Left lung (tissue), 10 donors: ENCODE measurements around the gene ASB10. TPM values are rescaled to one million over a fixed set of nuclear protein-coding genes. Genes with fewer than 3 reads are reported as not detected.
A peak's percentile ranks its signal among the peaks of the same experiment; 100 is the strongest.

Experiments used
- ATAC-seq: fragments of 200-7000 bp; cut with Tn5 transposase; one replicate; pipeline ENCODE4 v1.9.1; 2020; ENCODE audit warnings: moderate library complexity
- DNase-seq, 4 donors: peaks; one replicate each; pipeline ENCODE4 v3.0.0-alpha.2; 2013 to 2020
- H3K27ac ChIP-seq, 2 donors: fragments of 200-600 bp; sonication (generic) in 1 of 2; one replicate each; pipeline versions ENCODE4 v1.5.0 to v1.8.0; 2020 to 2021
- H3K27me3 ChIP-seq, 2 donors: fragments of 200-600 bp; sonication (generic) in 1 of 2; one replicate each; pipeline versions ENCODE4 v1.5.0 to v1.8.0; 2020 to 2021
- H3K36me3 ChIP-seq, 2 donors: fragments of 200-600 bp; sonication (generic) in 1 of 2; one replicate each; pipeline versions ENCODE4 v1.5.0 to v1.8.0; 2020 to 2021
- H3K4me1 ChIP-seq, 2 donors: fragments of 200-600 bp; one replicate each; pipeline ENCODE4 v1.8.0; 2021
- H3K4me3 ChIP-seq, 2 donors: fragments of 200-600 bp; sonication (generic) in 1 of 2; one replicate each; pipeline versions ENCODE4 v1.5.0 to v1.8.0; 2020 to 2021; ENCODE audit warnings: mild to moderate bottlenecking in 1 of 2
- H3K9me3 ChIP-seq, 2 donors: fragments of 200-600 bp; sonication (generic) in 1 of 2; one replicate each; pipeline versions ENCODE4 v1.5.0 to v1.8.0; 2020 to 2021
- CTCF ChIP-seq, 2 donors: fragments of 200-600 bp; sonication (generic) in 1 of 2; IDR thresholded peaks; one replicate each; pipeline versions ENCODE4 v1.5.0 to v1.8.0; 2021; ENCODE audit warnings: antibody characterized with exemption in 2 of 2
- intact Hi-C, 2 donors: fragments of 100-400 bp; cut with DNase I; formaldehyde crosslinking; loops; one replicate each; pipeline versions ENCODE4 v1.11.2 to v1.14.2; 2022
- polyA plus RNA-seq, 6 donors: library from polyadenylated mRNA; unstranded; fragments of 120-200 nt; gene quantifications; one replicate each; pipeline ENCODE4 v1.2.1, GENCODE V29; 2013; ENCODE audit not compliant: insufficient read length in 6 of 6
- total RNA-seq, 2 donors: library from RNA; stranded (reverse); fragmentation: NEBNext Ultra II Directional; extraction: Animal tissue kit (Norgen Biotek cat#: 25700); gene quantifications; one replicate each; pipeline ENCODE4 v1.2.1, GENCODE V29; 2021
- donor health status: DM: no; HTN: yes; CAD: no.
- donor health status: DM: no; HTN: no; CAD: no.

Gene ASB10
- total and polyA plus RNA-seq, 8 donors = not detected

GRCh38 chr7:151167197-151167961 lies 19.7 kb downstream of the ASB10 start, which contains the start of gene GBX1:
Gene GBX1 (minus strand): TSS chr7:151167694. CDS start chr7:151167548, 146 bp downstream.
- Histone ChIP-seq H3K27ac (no peak within 1 kb of the TSS), H3K36me3 (no peaks in the 10 kb centered on the region), H3K9me3 (no peaks in the 10 kb centered on the region), H3K27me3 (peaks cover 55 to 99% of the 10 kb centered on the region in 2 donors), H3K4me3 (peak within 1 kb of the TSS; percentile 31 to 33), H3K4me1 (peaks cover 11 to 19% of the 10 kb centered on the region in 2 donors)
- intact Hi-C loops = no loop called here
- ATAC-seq (peak; percentile 52), DNase-seq (peak in 2 of 4 donors; percentile 50 to 83)
- TF ChIP-seq CTCF (IDR thresholded peaks at IDR 0.05) = no peak

- Histone ChIP-seq H3K9me3 (no peaks in the 10 kb centered on the region), H3K36me3 (no peaks in the 10 kb centered on the region), H3K4me3 (peak overlapping the region; percentile 31 to 33), H3K27me3 (peaks cover 55 to 92% of the 10 kb centered on the region in 2 donors), H3K27ac (no peak overlapping the region), H3K4me1 (peaks cover 11 to 19% of the 10 kb centered on the region in 2 donors)
- DNase-seq (no peak), ATAC-seq (no peak)
- intact Hi-C loops = no loop called here
- no peak for TF ChIP-seq CTCF (IDR thresholded peaks at IDR 0.05)
Observed at GRCh38 chr7:151166629-151167196, 20.3 kb downstream of the ASB10 start.

- intact Hi-C loops = no loop called here
- no peak for DNase-seq
- H3K4me1 ChIP-seq = peaks cover 2% of the 10 kb centered on the region in 2 donors
- H3K36me3 ChIP-seq = no peaks in the 10 kb centered on the region
- no peaks in the 10 kb centered on the region for H3K9me3 ChIP-seq
- no peak for ATAC-seq
- H3K27me3 ChIP-seq = peaks cover 24 to 65% of the 10 kb centered on the region in 2 donors
- TF ChIP-seq CTCF (IDR thresholded peaks at IDR 0.05) = no peak
- no peak overlapping the region for H3K27ac ChIP-seq
- H3K4me3 ChIP-seq = no peak overlapping the region
Observed at GRCh38 chr7:151161757-151162156, 25.3 kb downstream of the ASB10 start.

- DNase-seq = no peak
- H3K9me3 ChIP-seq = no peaks in the 10 kb centered on the region
- H3K4me1 ChIP-seq = no peaks in the 10 kb centered on the region
- no peak overlapping the region for H3K27ac ChIP-seq
- H3K27me3 ChIP-seq = peaks cover 6 to 55% of the 10 kb centered on the region in 2 donors
- peak; percentile 29 for ATAC-seq
- intact Hi-C loops = no loop called here
- no peak for TF ChIP-seq CTCF (IDR thresholded peaks at IDR 0.05)
- H3K36me3 ChIP-seq = no peaks in the 10 kb centered on the region
- H3K4me3 ChIP-seq = no peak overlapping the region
Observed at GRCh38 chr7:151157645-151158329, 29.3 kb downstream of the ASB10 start.
